Ishikawa (cell line): ENCODE data around the gene UHMK1.

Experiments
- CEBPB ChIP-seq: IDR thresholded peaks from 2 replicates; pipeline ENCODE4 v1.6.1; 2012
- CREB1 ChIP-seq: IDR thresholded peaks from 2 replicates; pipeline ENCODE4 v1.6.1; 2012; ENCODE audit warnings: low read depth
- EGR1 ChIP-seq: IDR thresholded peaks from 2 replicates; pipeline ENCODE4 v1.6.1; 2012
- EP300 ChIP-seq: IDR thresholded peaks from 2 replicates; pipeline ENCODE4 v1.6.1; 2012; ENCODE audit warnings: borderline replicate concordance
- FOXM1 ChIP-seq: IDR thresholded peaks from 2 replicates; pipeline ENCODE4 v1.6.1; 2012; ENCODE audit warnings: low read depth, borderline replicate concordance
- NFIC ChIP-seq: IDR thresholded peaks from 2 replicates; pipeline ENCODE4 v1.6.1; 2012
- RAD21 ChIP-seq: IDR thresholded peaks from 2 replicates; pipeline ENCODE4 v1.6.1; 2012; ENCODE audit warnings: low read depth
- TAF1 ChIP-seq: IDR thresholded peaks from 2 replicates; pipeline ENCODE4 v1.6.1; 2012; ENCODE audit warnings: low read depth, mild to moderate bottlenecking
- TCF12 ChIP-seq: IDR thresholded peaks from 2 replicates; pipeline ENCODE4 v1.6.1; 2012; ENCODE audit warnings: low read depth
- TEAD4 ChIP-seq: IDR thresholded peaks from 2 replicates; pipeline ENCODE4 v1.6.1; 2012
- YY1 ChIP-seq: IDR thresholded peaks from 2 replicates; pipeline ENCODE4 v1.6.1; 2012; ENCODE audit warnings: low read depth
- ZBTB7A ChIP-seq: IDR thresholded peaks from 2 replicates; pipeline ENCODE4 v1.6.1; 2012; ENCODE audit warnings: low read depth
- TF ChIP-seq, protein P1 (sequence below): IDR thresholded peaks from 2 replicates; pipeline ENCODE4 v1.6.1; 2012
- TF ChIP-seq, protein P2 (sequence below): IDR thresholded peaks from 2 replicates; pipeline ENCODE4 v1.6.1; 2012; ENCODE audit warnings: low read depth, mild to moderate bottlenecking
- TF ChIP-seq, protein P3 (sequence below): IDR thresholded peaks from 2 replicates; pipeline ENCODE4 v1.6.1; 2012

The UHMK1 gene

DNA sequence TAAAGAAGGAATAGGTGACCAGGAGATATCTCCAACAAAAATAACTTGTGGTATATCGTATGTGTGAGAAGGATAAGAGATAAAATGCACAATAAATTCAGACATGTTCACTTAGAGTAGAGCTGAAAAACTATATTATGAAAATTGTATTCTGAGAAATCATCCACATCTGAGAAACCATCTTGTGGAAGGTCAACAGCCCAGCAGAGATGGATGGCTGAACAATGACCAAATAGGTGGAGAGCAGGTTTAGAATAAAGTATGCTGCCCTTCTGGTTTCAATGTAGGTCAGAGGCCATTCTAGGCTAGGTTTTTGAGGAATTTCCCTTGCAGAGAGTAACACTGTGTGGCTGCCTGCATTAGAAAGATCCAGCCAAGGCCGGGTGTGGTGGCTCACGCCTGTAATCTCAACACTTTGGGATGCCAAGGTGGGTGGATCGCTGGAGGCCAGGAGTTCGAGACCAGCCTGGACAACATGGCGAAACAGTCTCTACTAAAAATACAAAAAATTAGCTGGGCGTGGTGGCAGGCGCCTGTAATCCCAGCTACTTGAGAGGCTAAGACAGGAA lies 55.1 kb downstream of the UHMK1 start:
- TF ChIP-seq, protein P1, sequence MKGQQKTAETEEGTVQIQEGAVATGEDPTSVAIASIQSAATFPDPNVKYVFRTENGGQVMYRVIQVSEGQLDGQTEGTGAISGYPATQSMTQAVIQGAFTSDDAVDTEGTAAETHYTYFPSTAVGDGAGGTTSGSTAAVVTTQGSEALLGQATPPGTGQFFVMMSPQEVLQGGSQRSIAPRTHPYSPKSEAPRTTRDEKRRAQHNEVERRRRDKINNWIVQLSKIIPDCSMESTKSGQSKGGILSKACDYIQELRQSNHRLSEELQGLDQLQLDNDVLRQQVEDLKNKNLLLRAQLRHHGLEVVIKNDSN: no peak
- TF ChIP-seq RAD21 (no peak), NFIC (no peak)

DNA sequence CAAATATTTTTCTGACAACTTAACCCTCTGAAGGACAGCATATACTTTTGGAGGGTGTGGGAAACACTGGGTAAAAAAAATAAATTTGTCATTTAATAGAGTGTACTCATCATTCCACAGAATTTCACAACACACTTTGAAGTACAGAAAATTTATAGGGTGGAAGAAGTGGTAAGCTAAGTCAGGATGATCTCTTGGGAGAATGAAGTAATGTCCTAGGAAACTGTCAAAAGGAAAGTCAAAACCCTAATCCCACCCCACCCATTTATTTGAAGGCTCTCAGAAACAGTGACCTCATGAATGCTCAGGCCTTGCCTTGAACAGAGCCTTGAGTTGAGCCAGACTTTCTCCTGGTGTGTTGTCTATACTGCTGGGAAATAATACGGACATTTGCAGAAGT lies 56.6 kb downstream of the UHMK1 start:
- TF ChIP-seq CEBPB (no peak), EGR1 (no peak), NFIC (no peak), YY1 (no peak), TCF12 (no peak), ZBTB7A (no peak), CREB1 (no peak), FOXM1 (no peak), RAD21 (no peak), TAF1 (no peak), TEAD4 (no peak), EP300 (no peak)
- TF ChIP-seq, protein P2, sequence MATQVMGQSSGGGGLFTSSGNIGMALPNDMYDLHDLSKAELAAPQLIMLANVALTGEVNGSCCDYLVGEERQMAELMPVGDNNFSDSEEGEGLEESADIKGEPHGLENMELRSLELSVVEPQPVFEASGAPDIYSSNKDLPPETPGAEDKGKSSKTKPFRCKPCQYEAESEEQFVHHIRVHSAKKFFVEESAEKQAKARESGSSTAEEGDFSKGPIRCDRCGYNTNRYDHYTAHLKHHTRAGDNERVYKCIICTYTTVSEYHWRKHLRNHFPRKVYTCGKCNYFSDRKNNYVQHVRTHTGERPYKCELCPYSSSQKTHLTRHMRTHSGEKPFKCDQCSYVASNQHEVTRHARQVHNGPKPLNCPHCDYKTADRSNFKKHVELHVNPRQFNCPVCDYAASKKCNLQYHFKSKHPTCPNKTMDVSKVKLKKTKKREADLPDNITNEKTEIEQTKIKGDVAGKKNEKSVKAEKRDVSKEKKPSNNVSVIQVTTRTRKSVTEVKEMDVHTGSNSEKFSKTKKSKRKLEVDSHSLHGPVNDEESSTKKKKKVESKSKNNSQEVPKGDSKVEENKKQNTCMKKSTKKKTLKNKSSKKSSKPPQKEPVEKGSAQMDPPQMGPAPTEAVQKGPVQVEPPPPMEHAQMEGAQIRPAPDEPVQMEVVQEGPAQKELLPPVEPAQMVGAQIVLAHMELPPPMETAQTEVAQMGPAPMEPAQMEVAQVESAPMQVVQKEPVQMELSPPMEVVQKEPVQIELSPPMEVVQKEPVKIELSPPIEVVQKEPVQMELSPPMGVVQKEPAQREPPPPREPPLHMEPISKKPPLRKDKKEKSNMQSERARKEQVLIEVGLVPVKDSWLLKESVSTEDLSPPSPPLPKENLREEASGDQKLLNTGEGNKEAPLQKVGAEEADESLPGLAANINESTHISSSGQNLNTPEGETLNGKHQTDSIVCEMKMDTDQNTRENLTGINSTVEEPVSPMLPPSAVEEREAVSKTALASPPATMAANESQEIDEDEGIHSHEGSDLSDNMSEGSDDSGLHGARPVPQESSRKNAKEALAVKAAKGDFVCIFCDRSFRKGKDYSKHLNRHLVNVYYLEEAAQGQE: no peak
- TF ChIP-seq, protein P1: no peak
- TF ChIP-seq, protein P3, sequence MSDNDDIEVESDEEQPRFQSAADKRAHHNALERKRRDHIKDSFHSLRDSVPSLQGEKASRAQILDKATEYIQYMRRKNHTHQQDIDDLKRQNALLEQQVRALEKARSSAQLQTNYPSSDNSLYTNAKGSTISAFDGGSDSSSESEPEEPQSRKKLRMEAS: no peak

DNA sequence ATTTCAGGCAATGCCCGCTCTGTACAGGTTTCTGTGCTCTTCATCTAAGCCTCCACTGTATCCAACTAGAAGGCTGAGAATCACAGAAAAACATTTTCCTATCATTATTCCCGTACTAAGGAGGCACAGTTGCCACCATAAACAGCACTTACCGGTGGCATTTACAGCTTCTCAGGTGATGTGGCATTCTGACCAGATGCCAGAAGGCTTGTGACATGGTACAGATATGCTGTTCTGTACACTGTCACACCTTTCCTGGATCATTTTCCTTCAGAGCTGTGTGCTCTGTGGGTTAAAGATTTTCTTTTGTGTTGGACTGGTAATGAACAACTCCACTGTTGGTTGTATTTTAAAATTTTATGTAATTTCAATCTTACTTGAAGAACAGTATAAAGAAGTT lies 59.9 kb downstream of the UHMK1 start:
- TF ChIP-seq CREB1: no peak

DNA sequence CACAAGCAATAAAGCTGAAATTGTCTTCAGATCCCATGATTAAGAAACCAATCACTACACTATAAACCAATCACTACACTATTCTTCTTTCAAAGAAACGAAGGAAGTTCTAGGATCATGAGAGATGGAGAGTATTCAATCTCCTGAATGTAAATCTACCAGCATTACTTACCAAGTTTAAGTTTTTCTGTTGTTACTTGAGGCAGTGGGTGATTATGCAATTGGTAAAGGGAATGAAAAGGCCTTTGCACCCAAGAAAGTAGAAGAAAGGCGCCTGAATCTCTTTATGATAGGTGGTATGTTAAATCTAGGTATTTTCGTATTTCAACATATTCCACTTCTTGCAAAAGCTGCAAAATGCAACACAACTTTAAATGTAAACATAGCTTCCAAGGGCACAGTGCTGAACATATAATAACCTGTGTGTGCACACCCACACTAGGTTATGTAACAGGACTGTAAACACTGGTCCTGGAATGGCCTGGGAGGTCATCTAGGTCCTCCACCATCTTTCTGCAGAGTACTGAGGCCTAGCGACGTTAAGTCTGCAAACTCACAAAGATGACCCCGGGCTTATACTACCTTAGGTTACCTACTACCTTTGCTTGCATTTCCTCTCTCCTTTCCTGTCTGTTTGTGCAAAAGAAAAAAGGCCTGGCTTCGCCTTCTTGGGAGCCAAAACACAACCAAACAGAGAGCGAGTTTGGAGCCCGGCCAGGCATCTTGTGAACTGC lies 62.9 kb downstream of the UHMK1 start:
- TF ChIP-seq, protein P3: no peak
- TF ChIP-seq ZBTB7A (no peak), CREB1 (no peak), FOXM1 (no peak), YY1 (no peak), EGR1 (no peak), TAF1 (no peak), RAD21 (no peak), TEAD4 (no peak), EP300 (no peak), NFIC (no peak), CEBPB (no peak), TCF12 (no peak)
- TF ChIP-seq, protein P2: no peak
- TF ChIP-seq, protein P1: no peak

DNA sequence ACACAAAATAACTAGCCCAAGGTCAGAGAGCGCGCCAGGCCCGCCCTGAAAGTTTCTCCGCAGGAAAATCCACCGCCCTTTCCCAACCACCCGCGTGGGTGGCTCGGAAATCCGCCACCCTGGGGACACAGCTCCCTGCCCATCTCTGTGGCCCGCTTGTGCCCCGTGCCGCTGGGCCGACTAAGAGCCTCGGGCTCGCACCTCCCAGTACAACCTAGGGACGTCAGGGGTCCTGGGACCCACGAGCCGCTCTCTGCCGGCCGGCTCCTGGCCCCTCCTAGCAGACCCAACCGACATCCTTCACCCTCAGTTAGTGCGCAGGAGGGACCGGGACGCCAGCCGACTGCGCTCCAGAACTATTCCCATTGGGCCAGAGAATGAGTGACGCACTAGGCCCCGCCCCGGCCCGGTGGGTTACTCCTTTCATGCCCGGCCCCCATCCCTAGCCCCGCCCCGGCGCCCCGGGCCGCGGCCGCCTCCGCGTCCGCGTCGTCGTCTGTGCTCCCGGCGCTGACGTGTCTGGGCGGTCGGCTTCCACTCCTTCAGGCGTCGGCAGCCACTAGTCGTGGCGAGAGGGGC lies 63.5 kb downstream of the UHMK1 start:
- TF ChIP-seq ZBTB7A (0 out of 2 replicates have a peak, but pooled peaks have one; percentile 38), NFIC (no peak), EGR1 (peak; percentile 85), CREB1 (peak; percentile 57; the same call in 1 of the 2 replicates), TAF1 (peak; percentile 80)
